Mesendoderm (in vitro differentiated cells): ENCODE data around the gene NLRP9. TPM values are rescaled to one million over a fixed set of nuclear protein-coding genes. Genes with fewer than 3 reads are reported as not detected.

Experiments used
- small RNA-seq: library from polyadenylated mRNA; stranded (forward); fragments of <200 nt; extraction: miRNeasy Mini kit (QIAGEN cat#:217004); gene quantifications from one replicate; pipeline ENCODE3, GENCODE V24; 2013; ENCODE audit not compliant: insufficient read depth

NLRP9 gene

Small RNAs within 50 kb of the gene (small RNA-seq; reads per million reads assigned to genes)
- not detected for gene AC010525.2
